Keratinocyte (primary cell): Measurements from ENCODE around the gene MOB2.

ENCODE experiments used
- CTCF ChIP-seq, 3 experiments: IDR thresholded peaks in 1 of 3; conservative IDR thresholded peaks in 1 of 3; optimal IDR thresholded peaks in 1 of 3; 2 replicates in 2 of 3; 3 replicates in 1 of 3; pipeline versions ENCODE3 to v1.5.1; 2011; ENCODE audit warnings: low read length in 3 of 3, mild to moderate bottlenecking in 3 of 3, moderate library complexity in 2 of 3, control low read depth in 1 of 3, inconsistent platforms in 1 of 3; ENCODE audit not compliant: insufficient read depth in 2 of 3; ENCODE audit errors: extremely low read depth in 1 of 3
- EZH2 ChIP-seq: IDR thresholded peaks from one replicate; pipeline ENCODE4 v1.6.1; 2012; ENCODE audit warnings: inconsistent platforms, mild to moderate bottlenecking, low read length, moderate library complexity

- no peak for TF ChIP-seq EZH2
- no peak for TF ChIP-seq CTCF (optimal IDR thresholded peaks at IDR 0.05 in 1 of 3, IDR thresholded peaks at IDR 0.05 in 1 of 3, conservative IDR thresholded peaks at IDR 0.05 in 1 of 3; ENCODE audit: extremely low read depth in 1 of 3, insufficient read depth in 2 of 3, low read length in 3 of 3)
Measured at GRCh38 chr11:1476940-1477736, 9.4 kb downstream of the MOB2 start.
